ENCODE results near the gene MORF4L1.
"Not testable (repeated sequence)": the region's sequence is repeated elsewhere in the genome, so short reads cannot be mapped to it uniquely, and the experiment has no call there.

Gene MORF4L1

DNA sequence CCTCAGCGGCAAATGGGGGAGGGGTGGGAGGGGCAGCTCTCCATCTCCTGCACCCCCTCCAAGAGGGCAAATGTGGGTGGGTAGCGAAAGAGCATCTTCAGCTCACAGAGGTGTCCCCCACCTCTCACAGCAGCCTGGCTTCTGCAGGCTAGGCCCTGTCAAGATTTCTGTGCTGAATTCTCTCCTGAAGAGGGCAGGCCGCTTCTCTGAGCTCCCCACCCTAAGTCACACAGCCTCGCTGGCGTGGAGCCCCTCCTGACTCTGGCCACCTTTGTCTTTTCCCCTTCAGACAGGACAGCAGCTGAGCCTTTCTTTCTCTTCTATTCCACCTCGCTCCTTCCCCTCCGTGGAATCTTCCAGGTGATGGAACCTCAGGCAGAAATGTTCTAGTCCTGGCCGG lies 35.1 kb upstream of the MORF4L1 start:
- TF ChIP-seq, protein P1, sequence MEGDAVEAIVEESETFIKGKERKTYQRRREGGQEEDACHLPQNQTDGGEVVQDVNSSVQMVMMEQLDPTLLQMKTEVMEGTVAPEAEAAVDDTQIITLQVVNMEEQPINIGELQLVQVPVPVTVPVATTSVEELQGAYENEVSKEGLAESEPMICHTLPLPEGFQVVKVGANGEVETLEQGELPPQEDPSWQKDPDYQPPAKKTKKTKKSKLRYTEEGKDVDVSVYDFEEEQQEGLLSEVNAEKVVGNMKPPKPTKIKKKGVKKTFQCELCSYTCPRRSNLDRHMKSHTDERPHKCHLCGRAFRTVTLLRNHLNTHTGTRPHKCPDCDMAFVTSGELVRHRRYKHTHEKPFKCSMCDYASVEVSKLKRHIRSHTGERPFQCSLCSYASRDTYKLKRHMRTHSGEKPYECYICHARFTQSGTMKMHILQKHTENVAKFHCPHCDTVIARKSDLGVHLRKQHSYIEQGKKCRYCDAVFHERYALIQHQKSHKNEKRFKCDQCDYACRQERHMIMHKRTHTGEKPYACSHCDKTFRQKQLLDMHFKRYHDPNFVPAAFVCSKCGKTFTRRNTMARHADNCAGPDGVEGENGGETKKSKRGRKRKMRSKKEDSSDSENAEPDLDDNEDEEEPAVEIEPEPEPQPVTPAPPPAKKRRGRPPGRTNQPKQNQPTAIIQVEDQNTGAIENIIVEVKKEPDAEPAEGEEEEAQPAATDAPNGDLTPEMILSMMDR (conservative IDR thresholded peaks at IDR 0.05; ENCODE audit: low read length), result no peak
- H3K4me3 ChIP-seq (ENCODE audit: low read length), result no peak overlapping the region
- DNase-seq (ENCODE audit: low read depth), result no peak

DNA sequence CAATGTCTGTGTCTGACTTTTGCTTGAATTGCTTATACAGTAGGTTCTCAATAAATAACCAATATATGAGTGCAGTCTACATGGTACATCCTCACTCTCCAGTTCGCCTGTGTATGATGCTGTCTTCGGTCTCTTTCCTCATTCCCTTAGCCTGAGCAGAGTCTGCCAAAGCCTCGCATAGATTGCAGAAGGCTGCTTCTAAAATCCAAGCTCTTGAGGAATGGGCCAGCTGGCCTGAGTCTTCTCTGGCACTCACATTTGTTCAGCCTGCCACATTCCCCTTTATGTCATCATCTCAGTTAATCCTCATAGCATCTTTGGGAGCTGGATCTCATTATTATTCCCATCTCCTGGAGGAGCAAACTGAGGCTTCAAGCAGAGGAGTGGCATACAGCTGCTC lies 34.2 kb upstream of the MORF4L1 start:
- TF ChIP-seq, protein P1 (conservative IDR thresholded peaks at IDR 0.05; ENCODE audit: low read length), result no peak
- DNase-seq (ENCODE audit: low read depth), result peak; percentile 80
- no peak overlapping the region for H3K4me3 ChIP-seq (ENCODE audit: low read length)

DNA sequence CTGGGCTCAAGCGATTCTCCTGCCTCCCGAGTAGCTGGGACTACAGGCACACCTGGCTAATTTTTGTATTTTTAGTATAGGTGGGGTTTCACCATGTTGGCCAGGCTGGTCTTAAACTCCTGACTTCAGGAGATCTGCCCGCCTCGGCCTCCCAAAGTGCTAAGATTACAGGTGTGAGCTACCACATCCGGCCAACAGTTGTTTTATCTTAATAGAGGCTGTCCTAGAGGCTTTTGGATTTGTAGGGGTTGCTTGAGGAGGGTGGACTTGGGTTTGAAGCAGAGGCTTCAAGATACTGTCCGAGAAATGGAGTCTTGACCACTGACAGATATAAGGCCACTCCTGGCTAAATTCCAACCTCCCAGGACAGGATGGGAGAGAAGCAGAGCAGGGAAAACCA lies 33.5 kb upstream of the MORF4L1 start:
- DNase-seq (ENCODE audit: low read depth); H3K4me3 ChIP-seq (ENCODE audit: low read length): not testable (repeated sequence)

DNA sequence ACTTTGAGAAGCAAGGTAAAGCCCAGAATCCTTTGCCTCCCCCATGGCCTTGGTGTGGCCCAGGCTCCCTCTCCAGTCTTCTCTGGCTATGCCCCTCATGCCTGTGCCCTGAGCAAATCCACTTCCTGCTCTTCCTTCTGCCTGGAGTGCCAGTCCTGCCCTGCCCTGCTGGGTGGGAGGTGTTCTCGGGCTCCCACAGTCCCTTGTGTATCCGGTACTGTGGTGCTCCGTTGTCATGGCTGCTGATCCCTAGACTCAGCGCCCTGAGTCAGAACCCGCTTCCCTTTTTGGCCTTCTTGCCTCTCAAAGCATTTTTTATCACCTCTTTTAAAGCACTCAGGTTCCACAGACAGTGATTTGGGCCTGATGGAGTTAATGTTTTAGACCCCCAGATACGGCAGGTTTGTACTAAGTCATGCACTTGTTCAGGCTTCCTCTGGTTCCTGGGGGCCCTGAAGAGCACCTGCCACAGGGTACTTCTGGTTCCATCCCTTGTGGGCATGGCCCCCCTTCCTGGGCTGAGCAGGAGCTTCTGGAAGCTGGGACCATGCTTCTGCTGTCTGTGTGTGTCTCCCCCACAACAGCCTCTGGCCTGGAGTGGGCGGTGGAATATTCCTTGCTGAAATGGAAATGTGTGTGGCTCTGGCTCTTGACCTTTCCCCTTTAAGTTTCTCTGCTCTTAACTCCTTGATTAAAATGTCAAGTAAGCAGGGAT lies 31.9 kb upstream of the MORF4L1 start:
- peak; percentile 11 for DNase-seq (ENCODE audit: low read depth)
- TF ChIP-seq, protein P1 (conservative IDR thresholded peaks at IDR 0.05; ENCODE audit: low read length), result no peak
- no peak overlapping the region for H3K4me3 ChIP-seq (ENCODE audit: low read length)

- TF ChIP-seq, protein P1 (conservative IDR thresholded peaks at IDR 0.05; ENCODE audit: low read length), result no peak
- peak; percentile 25 for DNase-seq (ENCODE audit: low read depth)
- no peak overlapping the region for H3K4me3 ChIP-seq (ENCODE audit: low read length)
These were observed 31.3 kb upstream of the MORF4L1 start for GRCh38 chr15:78841376-78841706.

DNA sequence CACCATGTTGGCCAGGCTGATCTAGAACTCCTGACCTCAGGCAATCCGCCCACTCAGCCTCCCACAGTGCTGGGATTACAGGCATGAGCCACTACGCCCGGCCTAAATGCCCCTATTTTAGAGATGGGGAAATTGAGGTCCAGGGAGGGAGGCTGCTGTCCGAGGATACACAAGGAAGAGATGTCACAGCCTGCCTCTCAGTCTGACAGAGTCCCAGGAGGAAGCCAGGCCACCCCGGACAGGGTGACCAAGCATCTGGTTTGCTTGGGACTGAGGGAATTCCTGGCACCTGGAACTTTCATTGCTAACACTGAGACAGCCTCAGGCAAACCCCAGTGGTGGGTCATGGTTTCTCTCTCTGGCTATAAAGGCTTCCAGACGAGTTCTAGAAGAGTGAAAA lies 30.8 kb upstream of the MORF4L1 start:
- H3K4me3 ChIP-seq (ENCODE audit: low read length), result no peak overlapping the region
- TF ChIP-seq, protein P1 (conservative IDR thresholded peaks at IDR 0.05; ENCODE audit: low read length), result no peak
- DNase-seq (ENCODE audit: low read depth), result no peak

GRCh38 chr15:78842519-78842918 lies 30.2 kb upstream of the MORF4L1 start:
- DNase-seq (ENCODE audit: low read depth), result no peak
- no peak overlapping the region for H3K4me3 ChIP-seq (ENCODE audit: low read length)
- TF ChIP-seq, protein P1 (conservative IDR thresholded peaks at IDR 0.05; ENCODE audit: low read length), result no peak

DNA sequence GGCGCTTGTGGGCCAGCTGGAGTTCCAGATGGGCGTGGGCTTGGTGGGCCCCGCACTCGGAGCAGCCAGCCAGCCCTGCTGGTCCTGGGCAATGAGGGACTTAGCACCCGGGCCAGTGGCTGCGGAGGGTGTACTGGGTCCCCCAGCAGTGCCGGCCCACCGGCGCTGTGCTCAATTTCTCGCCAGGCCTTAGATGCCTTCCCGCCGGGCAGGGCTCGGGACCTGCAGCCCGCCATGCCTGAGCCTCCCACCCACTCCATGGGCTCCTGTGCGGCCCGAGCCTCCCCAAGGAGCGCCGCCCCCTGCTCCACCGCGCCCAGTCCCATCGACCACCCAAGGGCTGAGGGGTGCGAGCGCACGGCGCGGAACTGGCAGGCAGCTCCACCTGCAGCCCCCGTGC lies 25.8 kb upstream of the MORF4L1 start:
- not testable (repeated sequence) for DNase-seq (ENCODE audit: low read depth); H3K4me3 ChIP-seq (ENCODE audit: low read length)

- H3K4me3 ChIP-seq (ENCODE audit: low read length); DNase-seq (ENCODE audit: low read depth): not testable (repeated sequence)
These were observed 25.2 kb upstream of the MORF4L1 start for GRCh38 chr15:78847387-78847906.
